B cell (primary cell): ENCODE data around the gene ERC2. TPM values are rescaled to one million over a fixed set of nuclear protein-coding genes. Genes with fewer than 3 reads are reported as not detected.

ENCODE experiments used
- ATAC-seq: fragments of 200-7000 bp; cut with Tn5 transposase; one replicate; pipeline ENCODE4 v1.10.0; 2021; ENCODE audit warnings: low read depth, mild to moderate bottlenecking, moderate number of reproducible peaks, moderate library complexity
- CTCF ChIA-PET: fragments of 350-600 bp; sonication (Branson Sonifier 250); formaldehyde crosslinking; loops from one replicate; lab custom pipeline; 2021; ENCODE audit warnings: antibody characterized with exemption, inconsistent platforms; lab: Charles Lee
- POLR2A ChIA-PET: fragments of 350-600 bp; sonication (Branson Sonifier 250); formaldehyde crosslinking; loops from one replicate; lab custom pipeline; 2021; ENCODE audit warnings: antibody characterized with exemption; lab: Charles Lee
- DNase-seq: peaks from one replicate; pipeline ENCODE4 v3.0.0; 2013
- H2AFZ ChIP-seq: 2 replicates; pipeline ENCODE4 v1.6.1; 2012; ENCODE audit warnings: mild to moderate bottlenecking, low read depth, low read length; ENCODE audit not compliant: insufficient read depth, poor library complexity, severe bottlenecking
- H3K27ac ChIP-seq, 2 donors: 1 replicate in 1 of 2; 2 replicates in 1 of 2; pipeline ENCODE4 v1.5.1; 2012 to 2013; ENCODE audit warnings: low read length in 2 of 2, mild to moderate bottlenecking in 2 of 2, moderate library complexity in 1 of 2
- H3K27me3 ChIP-seq, 4 experiments: fragments of 200-600 bp in 1 of 4; sonication (generic) in 1 of 4; replicated peaks in 1 of 4; 1 replicate in 2 of 4; 2 replicates in 2 of 4; pipeline versions ENCODE4 v1.6.1 to v1.7.0; 2013 to 2016; ENCODE audit warnings: low read length in 3 of 4, mild to moderate bottlenecking in 2 of 4, mixed read lengths in 1 of 4, moderate library complexity in 1 of 4; ENCODE audit not compliant: insufficient read depth in 4 of 4, control insufficient read depth in 3 of 4; ENCODE audit errors: control extremely low read depth in 1 of 4
- H3K36me3 ChIP-seq, 2 experiments: replicated peaks in 1 of 2; 1 replicate in 1 of 2; 2 replicates in 1 of 2; pipeline versions ENCODE4 v1.6.1 to v1.7.1; 2013; ENCODE audit warnings: low read length in 1 of 2; ENCODE audit not compliant: insufficient read depth in 2 of 2, control insufficient read depth in 1 of 2; ENCODE audit errors: control extremely low read depth in 1 of 2, extremely low read depth in 1 of 2
- H3K4me1 ChIP-seq, 2 donors: fragments of 200-600 bp in 1 of 2; sonication (generic) in 1 of 2; 1 replicate in 1 of 2; 2 replicates in 1 of 2; pipeline versions ENCODE4 v1.5.1 to v1.6.1; 2013 to 2017; ENCODE audit warnings: low read length in 2 of 2; ENCODE audit not compliant: control insufficient read depth in 2 of 2, insufficient read depth in 2 of 2
- H3K4me2 ChIP-seq: replicated peaks from 2 replicates; pipeline ENCODE3; 2012; ENCODE audit warnings: mild to moderate bottlenecking, low read depth, low read length; ENCODE audit not compliant: poor library complexity, severe bottlenecking
- H3K4me3 ChIP-seq, 5 experiments: fragments of 200-600 bp in 1 of 5; sonication (generic) in 1 of 5; 1 replicate in 3 of 5; 2 replicates in 2 of 5; pipeline versions ENCODE4 v1.5.1 to v1.7.0; 2011 to 2016; ENCODE audit warnings: low read length in 4 of 5, mild to moderate bottlenecking in 4 of 5, low read depth in 2 of 5, control low read depth in 1 of 5, moderate library complexity in 1 of 5; ENCODE audit not compliant: insufficient read depth in 1 of 5; ENCODE audit errors: control extremely low read depth in 1 of 5, extremely low read depth in 1 of 5
- H3K79me2 ChIP-seq: fragments of 200-600 bp; sonication (generic); one replicate; pipeline ENCODE4 v1.6.0; 2016; ENCODE audit warnings: low read length; ENCODE audit not compliant: control insufficient read depth, insufficient read depth
- H3K9ac ChIP-seq: fragments of 200-600 bp; sonication (generic); 2 replicates; pipeline ENCODE4 v1.6.1; 2017; ENCODE audit warnings: mild to moderate bottlenecking, low read length, moderate library complexity
- H3K9me3 ChIP-seq, 3 donors: one replicate each; pipeline versions ENCODE4 v1.6.1 to v1.7.1; 2013; ENCODE audit warnings: low read length in 2 of 3; ENCODE audit not compliant: control insufficient read depth in 2 of 3, insufficient read depth in 1 of 3; ENCODE audit errors: control extremely low read depth in 1 of 3
- H4K20me1 ChIP-seq: 2 replicates; pipeline ENCODE4 v1.6.0; 2012; ENCODE audit warnings: mild to moderate bottlenecking, low read length; ENCODE audit not compliant: insufficient read depth, control insufficient read depth, poor library complexity, severe bottlenecking
- H3K27ac Mint-ChIP-seq: one replicate; pipeline ENCODE4 v1.8.0; 2021; ENCODE audit warnings: mixed read lengths
- H3K27me3 Mint-ChIP-seq: one replicate; pipeline ENCODE4 v1.8.0; 2021; ENCODE audit warnings: mixed read lengths
- H3K4me1 Mint-ChIP-seq: one replicate; pipeline ENCODE4 v1.8.0; 2021; ENCODE audit warnings: mixed read lengths
- H3K4me3 Mint-ChIP-seq: one replicate; pipeline ENCODE4 v1.8.0; 2021; ENCODE audit warnings: mixed read lengths
- H3K9me3 Mint-ChIP-seq: one replicate; pipeline ENCODE4 v1.8.0; 2022; ENCODE audit warnings: mixed read lengths; ENCODE audit not compliant: insufficient read depth
- CTCF ChIP-seq: fragments of 200-600 bp; IDR thresholded peaks from one replicate; pipeline ENCODE4 v1.8.0; 2022; ENCODE audit warnings: antibody characterized with exemption, mild to moderate bottlenecking
- EZH2 ChIP-seq: IDR thresholded peaks from 2 replicates; pipeline ENCODE4 v1.6.1; 2012; ENCODE audit warnings: borderline replicate concordance, low read depth, mild to moderate bottlenecking, moderate library complexity, low read length; ENCODE audit not compliant: insufficient read depth, poor library complexity, severe bottlenecking
- WGBS: methylation state at CpG from one replicate; pipeline ENCODE4 v1.1.5; 2013; ENCODE audit warnings: missing lambda C conversion rate; ENCODE audit not compliant: insufficient coverage; 5-methylcytosine and 5-hydroxymethylcytosine counted together
- intact Hi-C: fragments of 100-400 bp; cut with micrococcal nuclease; formaldehyde crosslinking; loops from one replicate; pipeline ENCODE4 v1.10.0; 2022
- polyA plus RNA-seq: library from polyadenylated mRNA; depleted of rRNA; stranded (reverse); fragments of >200 nt; gene quantifications from 2 replicates; pipeline ENCODE4 v1.2.3, GENCODE V29; 2012
- total RNA-seq, 2 donors: library from RNA; stranded (reverse); fragments of 120-200 nt in 1 of 2; gene quantifications; 1 replicate in 1 of 2; 2 replicates in 1 of 2; pipeline versions ENCODE4 v1.2.3 to v1.2.4, GENCODE V29; 2013 to 2022

The ERC2 gene
- total and polyA plus RNA-seq, 2 donors (not counting 1 experiment from before 2014, with no cell fraction given), result not detected

GRCh38 chr3:56303487-56303886 is 164.8 kb downstream of the ERC2 start:
- no peaks in the 10 kb centered on the region for H3K9me3 Mint-ChIP-seq
- H3K9ac ChIP-seq, result no peak overlapping the region
- no peaks in the 10 kb centered on the region for H3K27me3 ChIP-seq
- WGBS, result no CpG with 5 or more reads among the region's 5 CpGs
- H2AFZ ChIP-seq, result no peak overlapping the region
- no peaks in the 10 kb centered on the region for H3K36me3 ChIP-seq
- TF ChIP-seq CTCF, result no peak
- no peak for TF ChIP-seq EZH2
- ChIA-PET POLR2A (no interaction called here), CTCF (interaction anchor here (0.6 to 1.1 kb wide), 3 partner anchors 11 to 1869 kb away, joined by 3 to 5 read pairs (median 4); no protein-coding TSS in a partner anchor)
- DNase-seq, result peak; percentile 17
- no peaks in the 10 kb centered on the region for H3K4me1 Mint-ChIP-seq
- H3K27me3 Mint-ChIP-seq, result peaks cover 10% of the 10 kb centered on the region
- no peak overlapping the region for H3K4me2 ChIP-seq
- H3K27ac ChIP-seq, result no peak overlapping the region
- no peak for ATAC-seq
- H3K79me2 ChIP-seq, result no peaks in the 10 kb centered on the region
- H3K4me1 ChIP-seq, result peaks cover 0 to 4% of the 10 kb centered on the region in 2 donors
- intact Hi-C loops, result no loop called here
- no peaks in the 10 kb centered on the region for H4K20me1 ChIP-seq
- H3K9me3 ChIP-seq, result no peaks in the 10 kb centered on the region
- H3K4me3 ChIP-seq, result no peak overlapping the region
- no peak overlapping the region for H3K4me3 Mint-ChIP-seq
- H3K27ac Mint-ChIP-seq, result no peak overlapping the region

DNA sequence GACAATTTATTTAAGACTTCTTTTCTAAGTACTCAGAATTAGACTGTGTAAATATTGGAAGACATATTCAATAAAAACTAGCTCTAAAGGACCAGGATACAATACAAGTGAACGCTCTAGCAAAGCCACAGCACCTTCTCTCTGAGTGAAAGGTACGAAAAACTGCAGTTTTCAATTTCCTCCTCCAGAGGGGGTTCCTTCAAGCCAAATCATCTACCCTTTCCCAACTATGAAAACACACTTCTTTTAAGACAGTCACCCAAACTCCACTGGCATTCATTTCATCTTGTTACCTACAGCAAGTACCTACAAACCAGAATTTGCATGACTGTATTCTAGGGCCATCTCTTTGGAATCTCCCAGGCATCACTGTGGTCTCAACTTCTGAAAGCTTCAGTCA is 165.8 kb downstream of the ERC2 start:
- no peak overlapping the region for H3K27ac ChIP-seq
- Mint-ChIP-seq H3K27ac (no peak overlapping the region), H3K4me3 (no peak overlapping the region), H3K9me3 (peaks cover 3% of the 10 kb centered on the region), H3K4me1 (no peaks in the 10 kb centered on the region), H3K27me3 (peaks cover 10% of the 10 kb centered on the region)
- no peaks in the 10 kb centered on the region for H3K27me3 ChIP-seq
- ChIA-PET POLR2A (no interaction called here), CTCF (no interaction called here)
- 88% methylated on average over 2 of the region's 2 CpGs for whole genome bisulfite sequencing
- H3K9ac ChIP-seq, result no peak overlapping the region
- H4K20me1 ChIP-seq, result no peaks in the 10 kb centered on the region
- H3K79me2 ChIP-seq, result no peaks in the 10 kb centered on the region
- no peak for DNase-seq
- ATAC-seq, result no peak
- TF ChIP-seq CTCF (no peak), EZH2 (no peak)
- H2AFZ ChIP-seq, result no peak overlapping the region
- no peaks in the 10 kb centered on the region for H3K36me3 ChIP-seq
- intact Hi-C loops, result no loop called here
- H3K4me1 ChIP-seq, result peaks cover 0 to 4% of the 10 kb centered on the region in 2 donors
- H3K9me3 ChIP-seq, result no peaks in the 10 kb centered on the region
- H3K4me2 ChIP-seq, result no peak overlapping the region
- H3K4me3 ChIP-seq, result no peak overlapping the region
